GM12878 (cell line): Measurements from ENCODE around the gene RAPGEF1. TPM values are rescaled to one million over a fixed set of nuclear protein-coding genes. Genes with fewer than 3 reads are reported as not detected.
A peak's percentile ranks its signal among the peaks of the same experiment; 100 is the strongest.

Experiments
- CEBPZ ChIP-seq: fragments of 150-350 bp; IDR thresholded peaks from 2 replicates; pipeline ENCODE4 v1.6.1; 2016; ENCODE audit warnings: low read depth, low read length
- CHD1 ChIP-seq: IDR thresholded peaks from 2 replicates; pipeline ENCODE4 v1.6.1; 2012; ENCODE audit warnings: low read depth, low read length, improper control_type of control experiment
- IKZF2 ChIP-seq, 2 experiments: fragments of 450-650 bp; IDR thresholded peaks; 2 replicates each; pipeline ENCODE4 v1.6.1; 2017; ENCODE audit warnings: mild to moderate bottlenecking in 2 of 2, moderate library complexity in 2 of 2
- NFYA ChIP-seq: IDR thresholded peaks from 2 replicates; pipeline ENCODE4 v1.6.1; 2011; ENCODE audit warnings: low read depth, mild to moderate bottlenecking, low read length, improper control_type of control experiment, borderline replicate concordance
- ZNF687 ChIP-seq: fragments of 450-650 bp; IDR thresholded peaks from 2 replicates; pipeline ENCODE4 v1.6.1; 2017; ENCODE audit warnings: mild to moderate bottlenecking, moderate library complexity
- polyA plus RNA-seq, 11 experiments: library from polyadenylated mRNA; depleted of rRNA in 4 of 11; unstranded in 6 of 11; stranded (reverse) in 5 of 11; fragments of >200 nt; fragmentation: Nextera tagmentation in 4 of 11; fragmentation: Illumina TruSeq in 1 of 11; extraction: Ambion mirVana in 4 of 11; extraction: Trizol in 1 of 11; gene quantifications; 1 replicate in 1 of 11; 2 replicates in 10 of 11; pipeline versions ENCODE4 v1.2.1 to v1.2.3, GENCODE V29; 2011 to 2016; ENCODE audit warnings: inconsistent platforms in 2 of 11, missing spikeins in 2 of 11, low read depth in 1 of 11
- total RNA-seq, 4 experiments: library from RNA; depleted of rRNA in 3 of 4; stranded (reverse); fragments of >200 nt in 3 of 4; fragmentation: Illumina TruSeq in 1 of 4; extraction: Trizol in 1 of 4; gene quantifications; 2 replicates each; pipeline versions ENCODE4 v1.2.1 to v1.2.3, GENCODE V29; 2013 to 2021

The RAPGEF1 gene
- total and polyA plus RNA-seq, 10 of the 15 experiments (the other 5 are each of a cell fraction or from before 2014, with no cell fraction given): 0.42 to 113 (median 45.9) TPM

- TF ChIP-seq ZNF687: peak; percentile 52
- TF ChIP-seq CHD1: 0 out of 2 replicates have a peak, but pooled peaks have one; percentile 53
- peak; percentile 35 to 49; a peak in 2 of 4 replicates for TF ChIP-seq IKZF2 (IDR thresholded peaks at IDR 0.05)
- TF ChIP-seq NFYA: no peak
- no peak for TF ChIP-seq CEBPZ
These were observed 72.3 kb downstream of the RAPGEF1 start (continued) for GRCh38 chr9:131667576-131667975.
